NCI-H524 treated with DMSO at 0.1 percent for 48 hours (cell line): ENCODE data around the gene XRCC3.

Experiments
- DNase-seq: peaks from one replicate; lab custom pipeline; 2025; lab: John Stamatoyannopoulos, UW

The XRCC3 gene

GRCh38 chr14:103715052-103716000 lies at the start of gene XRCC3, which contains the start of gene ZFYVE21:
TSS of gene XRCC3 (minus strand) at chr14:103715451. CDS start at chr14:103711087, 4,364 bp downstream.
TSS of gene ZFYVE21 (plus strand) at chr14:103715810. CDS start at chr14:103715842, 32 bp downstream.
- peak; percentile 100 for DNase-seq

GRCh38 chr14:103763730-103764488 lies 48.7 kb upstream of the XRCC3 start:
- DNase-seq, result no peak

GRCh38 chr14:103762541-103762940 lies 47.3 kb upstream of the XRCC3 start:
- no peak for DNase-seq

GRCh38 chr14:103762036-103762435 lies 46.8 kb upstream of the XRCC3 start:
- no peak for DNase-seq

- DNase-seq, result no peak
These were observed 43.0 kb upstream of the XRCC3 start for GRCh38 chr14:103758059-103758776.

- no peak for DNase-seq
These were observed 39.8 kb upstream of the XRCC3 start for GRCh38 chr14:103755060-103755459.

GRCh38 chr14:103753774-103754173 lies 38.5 kb upstream of the XRCC3 start:
- DNase-seq, result no peak

GRCh38 chr14:103749860-103750259 lies 34.6 kb upstream of the XRCC3 start:
- no peak for DNase-seq

GRCh38 chr14:103749452-103749851 lies 34.2 kb upstream of the XRCC3 start:
- no peak for DNase-seq

- DNase-seq, result no peak
These were observed 33.2 kb upstream of the XRCC3 start for GRCh38 chr14:103748534-103748857.

- no peak for DNase-seq
These were observed 31.4 kb upstream of the XRCC3 start for GRCh38 chr14:103746701-103747100.

GRCh38 chr14:103745424-103745823 lies 30.2 kb upstream of the XRCC3 start:
- DNase-seq, result no peak

GRCh38 chr14:103744621-103745395 lies 29.6 kb upstream of the XRCC3 start:
- DNase-seq, result no peak

- DNase-seq, result no peak
These were observed 28.4 kb upstream of the XRCC3 start for GRCh38 chr14:103743691-103744090.

GRCh38 chr14:103742499-103743255 lies 27.4 kb upstream of the XRCC3 start:
- DNase-seq, result no peak

GRCh38 chr14:103741876-103742275 lies 26.6 kb upstream of the XRCC3 start:
- DNase-seq, result no peak

- no peak for DNase-seq
These were observed 25.9 kb upstream of the XRCC3 start for GRCh38 chr14:103740991-103741689.

GRCh38 chr14:103739793-103740501 lies 24.7 kb upstream of the XRCC3 start:
- DNase-seq, result no peak

GRCh38 chr14:103739466-103739792 lies 24.2 kb upstream of the XRCC3 start:
- DNase-seq, result no peak
